OCI-M1 (cell line): ENCODE measurements around the gene NAP1L1.

Source experiments
- DNase-seq: peaks from one replicate; lab custom pipeline; 2025; lab: John Stamatoyannopoulos, UW

NAP1L1 gene

DNA sequence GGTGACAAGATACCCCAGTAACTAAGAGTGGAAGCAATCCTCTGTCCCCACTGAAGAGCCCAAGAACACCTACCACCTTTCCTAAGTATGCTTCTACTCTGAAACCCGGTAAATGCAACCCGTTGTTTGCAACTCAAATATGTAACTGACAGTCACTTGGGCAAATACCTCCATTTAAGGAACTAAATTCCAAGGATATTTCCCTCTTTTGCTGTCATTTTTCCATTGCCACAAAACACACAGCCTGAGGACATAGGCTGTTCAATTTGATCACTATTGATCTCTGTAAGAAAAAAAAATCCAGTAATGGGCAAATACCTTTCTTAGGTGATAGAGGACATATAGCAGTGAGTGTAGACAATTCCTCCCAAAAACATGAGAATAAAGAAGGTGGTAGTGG is 46.3 kb downstream of the NAP1L1 start:
- no peak for DNase-seq

GRCh38 chr12:76037130-76038103 is 47.1 kb downstream of the NAP1L1 start:
- DNase-seq, result peak; percentile 87

DNA sequence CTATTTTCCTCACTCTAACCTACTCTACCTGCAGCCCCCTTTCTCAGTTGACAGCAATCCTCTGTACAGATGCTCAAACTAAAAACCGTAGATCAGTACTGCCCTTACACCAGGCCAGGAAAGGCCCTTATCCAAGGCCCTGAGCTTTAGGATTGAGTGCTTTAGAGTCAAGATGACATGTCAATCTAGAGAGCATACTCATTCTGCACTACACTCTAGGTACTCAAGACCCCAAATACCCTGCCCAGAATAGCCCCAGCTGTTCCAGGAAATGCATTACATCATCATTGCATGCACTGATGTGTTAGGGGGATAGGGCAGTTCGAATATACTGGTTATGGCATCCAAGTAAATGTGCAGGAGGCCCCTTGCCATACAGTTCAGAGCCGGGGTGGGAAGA is 49.4 kb downstream of the NAP1L1 start:
- DNase-seq, result peak; percentile 30

- peak; percentile 61 for DNase-seq
These were observed 51.1 kb downstream of the NAP1L1 start for GRCh38 chr12:76033081-76034011.

- peak; percentile 81 for DNase-seq
These were observed 52.2 kb downstream of the NAP1L1 start for GRCh38 chr12:76032043-76032981.

GRCh38 chr12:76031414-76032042 is 53.0 kb downstream of the NAP1L1 start, which contains the start of gene PHLDA1:
Gene PHLDA1, minus strand, starts transcription at chr12:76031776.
- DNase-seq, result peak; percentile 96

GRCh38 chr12:76031081-76031413 is 53.4 kb downstream of the NAP1L1 start:
- DNase-seq, result no peak

DNA sequence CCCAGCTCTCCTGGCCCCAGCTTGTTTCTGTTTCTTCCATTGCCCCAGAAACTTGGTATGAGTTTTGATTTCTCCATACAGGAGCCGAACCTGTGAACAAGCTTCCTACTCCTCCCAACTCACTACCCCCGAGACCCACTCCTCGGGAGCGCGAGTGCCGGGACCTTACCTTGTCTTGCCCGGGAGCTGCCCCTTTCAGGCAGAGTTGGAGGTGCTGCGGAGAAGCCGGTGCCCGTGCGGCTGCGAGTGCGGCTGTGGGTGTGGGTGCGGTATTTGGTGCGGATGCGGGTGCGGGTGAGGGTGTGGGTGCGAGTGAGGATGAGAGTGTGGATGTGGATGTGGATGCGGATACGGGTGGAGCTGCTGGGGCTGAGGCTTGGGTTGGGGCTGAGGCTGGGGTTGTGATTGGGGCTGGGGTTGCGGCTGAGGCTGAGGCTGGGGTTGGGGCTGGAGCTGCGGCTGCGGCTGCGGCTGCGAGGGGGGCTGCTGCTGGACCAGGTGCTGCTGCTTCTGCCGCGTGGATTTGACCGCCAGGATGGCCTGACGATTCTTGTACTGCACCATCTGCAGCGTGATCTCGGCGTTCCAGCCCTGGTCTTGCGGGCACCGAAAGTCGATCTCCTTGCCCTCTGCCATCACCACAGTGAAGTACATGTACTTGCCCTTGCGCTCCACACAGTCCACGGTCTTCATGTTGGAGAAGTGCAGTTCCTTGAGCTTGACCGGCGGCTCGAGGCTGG is 54.0 kb downstream of the NAP1L1 start:
- peak; percentile 16 for DNase-seq

DNA sequence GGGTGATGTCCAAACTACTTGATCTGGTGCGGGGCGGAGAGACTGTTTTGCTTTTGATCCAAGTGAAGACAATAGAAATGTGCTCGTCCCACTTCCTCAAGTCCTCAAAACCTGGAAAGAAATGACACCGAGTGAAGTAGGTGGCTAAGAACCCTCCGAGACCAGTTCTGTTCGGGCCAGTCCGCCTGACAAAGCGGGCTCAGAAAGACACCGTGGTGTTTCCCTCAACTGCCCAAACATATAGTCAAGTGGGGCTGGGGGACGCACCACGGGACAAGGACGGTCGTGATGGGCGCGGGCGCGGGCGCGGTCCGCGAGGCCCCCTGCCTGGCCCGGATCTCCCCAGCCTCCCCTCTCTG is 54.5 kb downstream of the NAP1L1 start:
- no peak for DNase-seq

- DNase-seq, result peak; percentile 30
These were observed 55.8 kb downstream of the NAP1L1 start for GRCh38 chr12:76028571-76029277.

GRCh38 chr12:76026643-76027063 is 57.8 kb downstream of the NAP1L1 start:
- no peak for DNase-seq

DNA sequence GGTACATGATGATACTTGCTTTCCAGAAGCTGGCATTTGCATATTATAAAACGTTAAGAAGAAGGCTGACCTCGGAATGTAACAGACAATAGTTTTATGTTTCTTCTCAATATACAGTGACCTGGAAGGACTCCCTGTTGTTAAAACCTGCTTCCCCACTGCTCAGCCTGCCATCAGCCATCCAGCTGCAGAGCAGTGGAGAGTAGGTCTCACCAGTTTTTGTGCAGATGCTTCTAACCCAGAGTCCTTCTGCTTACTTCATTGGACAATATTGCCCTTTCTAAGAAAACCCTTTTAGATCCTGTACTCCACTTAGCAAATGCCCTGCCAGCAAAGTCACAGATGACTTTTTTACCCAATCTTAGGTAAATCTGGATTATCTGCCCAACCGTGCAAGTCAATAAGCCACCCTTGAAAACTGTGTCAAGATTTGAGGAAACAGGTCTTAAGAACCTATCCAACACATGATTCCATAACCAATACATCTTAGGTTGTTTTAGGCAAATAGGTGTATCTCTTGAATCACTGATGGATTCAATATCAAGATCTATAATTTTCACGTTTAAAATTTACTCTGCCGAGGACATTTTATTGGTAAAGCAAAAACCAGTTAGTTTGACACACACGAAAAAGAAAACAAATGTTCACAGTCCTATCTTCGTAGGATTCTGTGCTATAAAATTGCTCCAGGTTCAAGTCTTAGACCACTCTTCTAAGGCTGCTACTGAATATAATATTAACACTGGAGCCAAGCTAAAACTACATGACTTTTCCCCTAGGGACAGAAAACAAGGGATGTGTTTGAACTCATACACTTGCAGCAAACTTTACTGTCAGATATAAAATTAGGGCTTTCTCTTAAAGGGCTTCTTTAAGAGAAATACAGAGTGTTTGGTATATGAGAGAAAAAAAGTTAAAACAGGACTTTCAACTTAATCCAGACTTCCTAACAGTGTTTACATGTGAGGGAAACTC is 58.6 kb downstream of the NAP1L1 start:
- DNase-seq, result peak; percentile 12

DNA sequence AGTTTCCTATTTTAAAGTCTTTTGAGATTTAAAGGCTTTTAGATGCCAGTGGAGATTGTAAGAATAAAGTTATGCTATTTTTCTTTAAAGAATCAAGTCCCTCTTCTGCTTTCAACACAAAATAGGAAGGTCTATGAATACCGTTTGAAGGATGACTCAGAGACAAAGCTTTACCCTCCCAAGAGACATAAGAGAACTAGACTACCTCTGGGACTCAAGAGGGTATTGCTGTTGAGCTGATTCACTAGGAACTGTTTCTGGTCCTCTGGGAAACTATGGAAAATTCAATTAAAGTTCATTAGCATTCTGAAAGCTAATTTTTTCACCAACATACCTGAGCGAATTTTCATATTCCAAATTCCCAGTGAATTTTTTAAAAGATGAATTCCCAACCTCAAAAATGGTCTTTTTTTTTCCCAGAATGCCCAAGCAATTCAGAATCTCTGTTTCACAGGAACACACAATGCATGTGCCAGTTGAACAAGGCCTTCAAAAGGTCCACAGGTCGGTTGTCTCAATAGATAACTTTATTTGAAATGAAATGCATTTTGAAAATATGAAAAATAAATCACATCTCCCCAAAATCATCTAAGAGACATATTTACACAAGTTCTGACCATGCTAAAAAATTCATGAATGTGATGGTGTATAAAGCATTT is 59.4 kb downstream of the NAP1L1 start:
- peak; percentile 34 for DNase-seq

- no peak for DNase-seq
These were observed 60.2 kb downstream of the NAP1L1 start for GRCh38 chr12:76024102-76024781.

- DNase-seq, result no peak
These were observed 61.3 kb downstream of the NAP1L1 start for GRCh38 chr12:76023069-76023690.

DNA sequence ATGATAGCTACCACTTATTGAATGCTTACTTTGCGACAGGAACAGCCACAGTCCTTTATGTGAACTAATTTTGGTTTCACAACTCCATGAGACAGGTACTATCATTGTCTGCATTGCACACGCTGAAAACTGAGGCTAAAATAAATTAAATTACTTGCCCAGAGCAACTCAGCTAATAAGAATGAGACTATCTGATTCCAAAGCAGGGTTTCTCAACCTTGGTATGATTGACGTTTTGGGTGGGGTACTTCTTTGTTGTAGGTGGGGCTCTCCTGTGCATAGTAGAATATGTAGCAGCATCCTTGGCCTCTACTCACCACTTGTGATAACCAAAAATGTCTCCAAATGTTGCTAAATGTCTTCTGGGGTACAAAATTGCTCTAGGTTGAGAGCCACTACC is 62.0 kb downstream of the NAP1L1 start:
- DNase-seq, result no peak
